HEK293 (cell line): Measurements from ENCODE around the gene ALG1.

Experiments
- CTCF ChIA-PET: fragments of 350-600 bp; formaldehyde crosslinking; extraction: SDS; loops from one replicate; lab custom pipeline; 2021; ENCODE audit warnings: antibody characterized with exemption; lab: Yijun Ruan, JAX
- POLR2A ChIA-PET: fragments of 300-600 bp; formaldehyde crosslinking; extraction: SDS; loops from one replicate; lab custom pipeline; 2020; ENCODE audit warnings: antibody characterized with exemption, inconsistent platforms; lab: Yijun Ruan, JAX
- H3K27ac ChIP-seq: fragments of 200-500 bp; sonication (Bioruptor generic); 2 replicates; pipeline ENCODE4 v1.5.1; 2014; ENCODE audit warnings: low read depth, low read length, control low read depth, inconsistent platforms; ENCODE audit errors: extremely low read depth
- H3K36me3 ChIP-seq, 2 experiments: fragments of 200-500 bp in 1 of 2; sonication (Bioruptor generic) in 1 of 2; 1 replicate in 1 of 2; 2 replicates in 1 of 2; pipeline ENCODE4 v1.5.1; 2014 to 2017; ENCODE audit warnings: inconsistent platforms in 2 of 2, low read length in 2 of 2; ENCODE audit not compliant: control insufficient read depth in 2 of 2, insufficient read depth in 1 of 2
- H3K4me1 ChIP-seq: fragments of 200-500 bp; sonication (Bioruptor generic); 2 replicates; pipeline ENCODE4 v1.5.1; 2014; ENCODE audit warnings: mild to moderate bottlenecking, low read length, inconsistent platforms; ENCODE audit not compliant: control insufficient read depth, insufficient read depth
- H3K4me3 ChIP-seq: 2 replicates; pipeline ENCODE4 v1.5.1; 2011; ENCODE audit warnings: low read depth, mild to moderate bottlenecking, control low read depth, low read length, moderate library complexity
- H3K9me3 ChIP-seq: fragments of 200-500 bp; sonication (Bioruptor generic); 2 replicates; pipeline ENCODE4 v1.5.1; 2014; ENCODE audit warnings: low read depth, low read length, inconsistent platforms; ENCODE audit not compliant: control insufficient read depth, insufficient read depth
- BCL11B ChIP-seq: fragments of 450-650 bp; formaldehyde crosslinking; IDR thresholded peaks from 2 replicates; pipeline ENCODE4 v1.5.1; 2016; ENCODE audit warnings: low read depth, missing biosample characterization, missing genetic modification characterization
- EGR2 ChIP-seq: fragments of 450-650 bp; formaldehyde crosslinking; IDR thresholded peaks from 2 replicates; pipeline ENCODE4 v1.5.1; 2016; ENCODE audit warnings: low read depth, missing biosample characterization, missing genetic modification characterization
- GFI1B ChIP-seq: fragments of 450-650 bp; formaldehyde crosslinking; IDR thresholded peaks from 2 replicates; pipeline ENCODE4 v1.5.1; 2016; ENCODE audit warnings: missing biosample characterization, missing genetic modification characterization
- GLI4 ChIP-seq: fragments of 450-650 bp; formaldehyde crosslinking; IDR thresholded peaks from 2 replicates; pipeline ENCODE4 v1.5.1; 2016; ENCODE audit warnings: missing biosample characterization, missing genetic modification characterization
- IKZF3 ChIP-seq: fragments of 450-650 bp; IDR thresholded peaks from 2 replicates; pipeline ENCODE4 v1.5.0; 2018; ENCODE audit warnings: missing biosample characterization, mild to moderate bottlenecking, missing genetic modification characterization, moderate library complexity
- KLF1 ChIP-seq: fragments of 450-650 bp; formaldehyde crosslinking; IDR thresholded peaks from 2 replicates; pipeline ENCODE4 v1.5.1; 2016; ENCODE audit warnings: missing biosample characterization, missing genetic modification characterization
- OVOL3 ChIP-seq: fragments of 450-650 bp; formaldehyde crosslinking; IDR thresholded peaks from 2 replicates; pipeline ENCODE4 v1.5.1; 2016; ENCODE audit warnings: missing biosample characterization, missing genetic modification characterization
- REPIN1 ChIP-seq: fragments of 450-650 bp; formaldehyde crosslinking; IDR thresholded peaks from 2 replicates; pipeline ENCODE4 v1.5.1; 2017; ENCODE audit warnings: missing biosample characterization, missing genetic modification characterization, low read depth
- YY1 ChIP-seq: fragments of 450-650 bp; formaldehyde crosslinking; IDR thresholded peaks from 2 replicates; pipeline ENCODE4 v1.5.1; 2018; ENCODE audit warnings: missing biosample characterization, missing genetic modification characterization
- ZBTB1 ChIP-seq: fragments of 450-650 bp; formaldehyde crosslinking; IDR thresholded peaks from 2 replicates; pipeline ENCODE4 v1.5.1; 2016; ENCODE audit warnings: missing biosample characterization, missing genetic modification characterization
- ZBTB17 ChIP-seq: fragments of 450-650 bp; formaldehyde crosslinking; IDR thresholded peaks from 2 replicates; pipeline ENCODE4 v1.5.1; 2016; ENCODE audit warnings: missing biosample characterization, missing genetic modification characterization
- ZBTB48 ChIP-seq: fragments of 450-650 bp; formaldehyde crosslinking; IDR thresholded peaks from 2 replicates; pipeline ENCODE4 v1.5.1; 2016; ENCODE audit warnings: missing biosample characterization, missing genetic modification characterization
- ZFHX2 ChIP-seq: fragments of 450-650 bp; formaldehyde crosslinking; conservative IDR thresholded peaks from 2 replicates; pipeline ENCODE4 v1.5.1; 2016; ENCODE audit warnings: missing biosample characterization, missing genetic modification characterization
- ZNF114 ChIP-seq: fragments of 450-650 bp; formaldehyde crosslinking; IDR thresholded peaks from 2 replicates; pipeline ENCODE4 v1.5.0; 2017; ENCODE audit warnings: missing biosample characterization, missing genetic modification characterization
- ZNF138 ChIP-seq: fragments of 450-650 bp; formaldehyde crosslinking; IDR thresholded peaks from 2 replicates; pipeline ENCODE4 v1.5.1; 2016; ENCODE audit warnings: missing biosample characterization, missing genetic modification characterization, borderline replicate concordance
- ZNF157 ChIP-seq: fragments of 450-650 bp; formaldehyde crosslinking; IDR thresholded peaks from 2 replicates; pipeline ENCODE4 v1.5.1; 2016; ENCODE audit warnings: missing biosample characterization, missing genetic modification characterization
- ZNF175 ChIP-seq: fragments of 450-650 bp; formaldehyde crosslinking; IDR thresholded peaks from 2 replicates; pipeline ENCODE4 v1.5.1; 2016; ENCODE audit warnings: missing biosample characterization, missing genetic modification characterization
- ZNF211 ChIP-seq: fragments of 450-650 bp; formaldehyde crosslinking; IDR thresholded peaks from 2 replicates; pipeline ENCODE4 v1.5.1; 2016; ENCODE audit warnings: low read depth, missing biosample characterization, missing genetic modification characterization
- ZNF223 ChIP-seq: fragments of 450-650 bp; formaldehyde crosslinking; IDR thresholded peaks from 2 replicates; pipeline ENCODE4 v1.5.1; 2016; ENCODE audit warnings: missing biosample characterization, missing genetic modification characterization
- ZNF274 ChIP-seq, 2 experiments: fragments of 200-500 bp in 1 of 2; fragments of 450-650 bp in 1 of 2; sonication (Bioruptor generic) in 1 of 2; formaldehyde crosslinking in 1 of 2; IDR thresholded peaks; 2 replicates each; pipeline versions ENCODE4 v1.5.1 to v1.6.1; 2014 to 2016; ENCODE audit warnings: borderline replicate concordance in 1 of 2, inconsistent platforms in 1 of 2, low read length in 1 of 2, missing biosample characterization in 1 of 2, missing genetic modification characterization in 1 of 2
- ZNF510 ChIP-seq: fragments of 450-650 bp; formaldehyde crosslinking; IDR thresholded peaks from 2 replicates; pipeline ENCODE4 v1.5.1; 2018; ENCODE audit warnings: mild to moderate bottlenecking, missing genetic modification characterization, missing biosample characterization; ENCODE audit not compliant: insufficient replicate concordance
- ZNF548 ChIP-seq: fragments of 450-650 bp; formaldehyde crosslinking; IDR thresholded peaks from 2 replicates; pipeline ENCODE4 v1.5.1; 2016; ENCODE audit warnings: missing biosample characterization, missing genetic modification characterization
- ZNF585B ChIP-seq: fragments of 450-650 bp; formaldehyde crosslinking; IDR thresholded peaks from 2 replicates; pipeline ENCODE4 v1.5.1; 2016; ENCODE audit warnings: missing biosample characterization, missing genetic modification characterization
- ZNF621 ChIP-seq: fragments of 450-650 bp; formaldehyde crosslinking; IDR thresholded peaks from 2 replicates; pipeline ENCODE4 v1.5.1; 2017; ENCODE audit warnings: missing biosample characterization, missing genetic modification characterization
- ZNF664 ChIP-seq: fragments of 450-650 bp; formaldehyde crosslinking; IDR thresholded peaks from 2 replicates; pipeline ENCODE4 v1.5.1; 2016; ENCODE audit warnings: missing biosample characterization, missing genetic modification characterization
- ZNF785 ChIP-seq: fragments of 450-650 bp; formaldehyde crosslinking; IDR thresholded peaks from 2 replicates; pipeline ENCODE4 v1.5.1; 2016; ENCODE audit warnings: missing biosample characterization, missing genetic modification characterization
- ZSCAN30 ChIP-seq: fragments of 450-650 bp; IDR thresholded peaks from 2 replicates; pipeline ENCODE4 v1.5.1; 2018; ENCODE audit warnings: missing biosample characterization, mild to moderate bottlenecking, missing genetic modification characterization, moderate library complexity
- TF ChIP-seq, protein P1 (sequence below): fragments of 450-650 bp; formaldehyde crosslinking; IDR thresholded peaks from 2 replicates; pipeline ENCODE4 v1.5.1; 2016; ENCODE audit warnings: missing biosample characterization, missing genetic modification characterization
- TF ChIP-seq, protein P2 (sequence below): fragments of 450-650 bp; formaldehyde crosslinking; IDR thresholded peaks from 2 replicates; pipeline ENCODE4 v1.5.1; 2016; ENCODE audit warnings: missing biosample characterization, missing genetic modification characterization
- TF ChIP-seq, protein P3 (sequence below): fragments of 450-650 bp; formaldehyde crosslinking; IDR thresholded peaks from 2 replicates; pipeline ENCODE4 v1.5.1; 2016; ENCODE audit warnings: missing biosample characterization, missing genetic modification characterization

Gene ALG1

DNA sequence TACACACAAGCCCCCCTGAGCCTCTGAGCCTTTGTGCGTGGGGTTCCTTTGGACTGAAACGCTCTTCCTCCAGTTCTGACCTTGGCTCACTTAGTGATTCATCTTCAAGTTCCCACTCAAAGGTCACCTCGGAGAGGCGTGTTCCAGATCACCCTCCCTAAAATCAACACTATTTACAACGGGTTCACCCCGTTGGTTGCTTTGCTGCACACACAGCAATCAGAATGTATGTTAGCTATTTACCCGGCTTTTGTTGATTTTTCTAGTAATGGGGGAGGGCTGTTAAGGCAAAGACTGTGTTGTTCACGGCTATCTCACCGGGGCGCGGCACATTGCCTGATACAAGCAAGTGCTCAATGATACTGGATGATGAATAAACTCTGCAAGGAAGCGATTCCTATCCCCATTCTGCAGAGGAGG, 38.9 kb upstream of the ALG1 start:
- Histone ChIP-seq H3K27ac (no peak overlapping the region), H3K4me1 (no peaks in the 10 kb centered on the region), H3K36me3 (no peaks in the 10 kb centered on the region), H3K9me3 (no peaks in the 10 kb centered on the region), H3K4me3 (peak overlapping the region; percentile 84)
- TF ChIP-seq ZNF211 (no peak), GFI1B (tag by site-specific recombination) (no peak), ZFHX2 (tag by site-specific recombination) (no peak)
- ChIA-PET CTCF (interaction anchor here (0.6 kb wide), 1 partner anchor 79 kb away, joined by 3 read pairs; no protein-coding TSS in a partner anchor), POLR2A (no interaction called here)

DNA sequence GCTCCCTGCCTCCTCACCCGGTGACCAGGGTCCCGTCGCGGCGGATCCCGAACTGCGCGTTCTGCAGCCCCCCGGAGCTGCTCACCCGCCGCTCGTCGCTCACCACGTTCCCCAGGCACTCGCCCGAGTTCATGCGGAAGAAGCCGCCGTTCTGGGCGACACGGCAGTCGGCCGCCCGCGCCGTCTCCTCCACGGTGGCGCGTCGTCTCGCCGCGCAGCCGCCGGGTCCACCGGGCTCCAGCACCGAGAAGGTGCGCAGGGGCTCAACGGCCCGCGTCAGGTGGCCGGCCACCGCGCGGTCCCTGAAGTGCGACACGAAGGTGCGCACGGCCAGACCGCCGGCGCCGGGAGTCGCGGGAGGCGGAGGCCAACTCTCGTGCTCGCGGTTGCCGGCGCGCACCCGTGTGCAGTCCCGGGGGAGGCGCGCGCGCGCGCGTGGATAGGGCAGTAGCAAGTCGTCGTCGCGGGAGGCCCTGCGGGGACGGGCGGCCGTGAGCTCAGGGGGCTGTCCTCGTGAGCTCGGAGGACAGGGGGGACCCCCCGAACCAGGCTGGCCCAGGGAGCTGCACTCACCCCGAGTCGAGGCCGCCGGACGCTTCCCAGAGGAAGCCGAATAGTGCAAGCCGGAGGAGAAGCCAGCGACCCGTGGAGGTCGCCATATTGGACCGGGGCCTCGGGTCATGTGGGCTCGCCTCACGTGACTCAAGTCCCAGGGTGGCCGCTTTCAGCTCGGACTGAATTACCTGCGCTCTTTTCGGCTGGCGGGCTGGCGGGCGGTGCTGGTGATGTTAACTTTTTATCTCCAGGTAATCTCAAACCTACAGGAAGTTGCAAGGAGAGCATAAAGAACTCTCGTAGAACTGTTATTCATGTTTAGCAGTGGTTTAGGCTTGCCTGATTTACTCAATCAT, 38.1 kb upstream of the ALG1 start, which contains the start of gene NAGPA:
NAGPA (minus strand) TSS at position 680 of the 911 bp plus-strand sequence; CDS start at position 659, 21 bp downstream.
- H3K36me3 ChIP-seq, result no peaks in the 10 kb centered on the region
- H3K4me1 ChIP-seq, result no peaks in the 10 kb centered on the region
- no peaks in the 10 kb centered on the region for H3K9me3 ChIP-seq
- CTCF ChIA-PET, result interaction anchor here (0.6 to 1.4 kb wide), 6 partner anchors 9 to 79 kb away, joined by 3 to 4 read pairs (median 3); partner anchors contain the start of gene SEC14L5
- H3K4me3 ChIP-seq, result peak within 1 kb of the TSS; percentile 84
- no peak within 1 kb of the TSS for H3K27ac ChIP-seq
- POLR2A ChIA-PET, result interaction anchor here (0.6 to 1.2 kb wide), 4 partner anchors 16 to 417 kb away, joined by 3 to 5 read pairs (median 4); no protein-coding TSS in a partner anchor
- TF ChIP-seq EGR2 (tag by site-specific recombination) (no peak), ZNF274 (IDR thresholded peaks at IDR 0.05; ENCODE audit: low read length) (no peak), ZNF274 (tag by site-specific recombination; IDR thresholded peaks at IDR 0.05; ENCODE audit: borderline replicate concordance) (no peak), ZNF664 (no peak), ZNF785 (tag by site-specific recombination) (no peak), ZNF114 (tag by site-specific recombination) (no peak), ZNF585B (tag by site-specific recombination) (no peak), ZNF138 (tag by site-specific recombination) (no peak), YY1 (tag by site-specific recombination) (peak; percentile 99), GLI4 (tag by site-specific recombination) (no peak), ZSCAN30 (tag by site-specific recombination) (peak; percentile 93), ZNF157 (tag by site-specific recombination) (no peak), ZBTB17 (peak; percentile 87), ZNF510 (tag by site-specific recombination) (no peak), ZNF621 (tag by site-specific recombination) (no peak), ZNF211 (no peak), REPIN1 (tag by site-specific recombination) (no peak), KLF1 (tag by site-specific recombination) (peak; percentile 52), ZNF223 (tag by site-specific recombination) (no peak), ZBTB48 (no peak), ZNF548 (no peak), IKZF3 (no peak), BCL11B (no peak), ZBTB1 (tag by site-specific recombination) (no peak), OVOL3 (peak; percentile 71; the same call in 1 of the 2 replicates), ZNF175 (tag by site-specific recombination) (no peak)
- TF ChIP-seq, protein P1, sequence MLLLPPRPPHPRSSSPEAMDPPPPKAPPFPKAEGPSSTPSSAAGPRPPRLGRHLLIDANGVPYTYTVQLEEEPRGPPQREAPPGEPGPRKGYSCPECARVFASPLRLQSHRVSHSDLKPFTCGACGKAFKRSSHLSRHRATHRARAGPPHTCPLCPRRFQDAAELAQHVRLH (tag by site-specific recombination), result peak; percentile 90
- TF ChIP-seq, protein P2, sequence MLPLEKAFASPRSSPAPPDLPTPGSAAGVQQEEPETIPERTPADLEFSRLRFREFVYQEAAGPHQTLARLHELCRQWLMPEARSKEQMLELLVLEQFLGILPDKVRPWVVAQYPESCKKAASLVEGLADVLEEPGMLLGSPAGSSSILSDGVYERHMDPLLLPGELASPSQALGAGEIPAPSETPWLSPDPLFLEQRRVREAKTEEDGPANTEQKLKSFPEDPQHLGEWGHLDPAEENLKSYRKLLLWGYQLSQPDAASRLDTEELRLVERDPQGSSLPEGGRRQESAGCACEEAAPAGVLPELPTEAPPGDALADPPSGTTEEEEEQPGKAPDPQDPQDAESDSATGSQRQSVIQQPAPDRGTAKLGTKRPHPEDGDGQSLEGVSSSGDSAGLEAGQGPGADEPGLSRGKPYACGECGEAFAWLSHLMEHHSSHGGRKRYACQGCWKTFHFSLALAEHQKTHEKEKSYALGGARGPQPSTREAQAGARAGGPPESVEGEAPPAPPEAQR (tag by site-specific recombination), result no peak
- TF ChIP-seq, protein P3, sequence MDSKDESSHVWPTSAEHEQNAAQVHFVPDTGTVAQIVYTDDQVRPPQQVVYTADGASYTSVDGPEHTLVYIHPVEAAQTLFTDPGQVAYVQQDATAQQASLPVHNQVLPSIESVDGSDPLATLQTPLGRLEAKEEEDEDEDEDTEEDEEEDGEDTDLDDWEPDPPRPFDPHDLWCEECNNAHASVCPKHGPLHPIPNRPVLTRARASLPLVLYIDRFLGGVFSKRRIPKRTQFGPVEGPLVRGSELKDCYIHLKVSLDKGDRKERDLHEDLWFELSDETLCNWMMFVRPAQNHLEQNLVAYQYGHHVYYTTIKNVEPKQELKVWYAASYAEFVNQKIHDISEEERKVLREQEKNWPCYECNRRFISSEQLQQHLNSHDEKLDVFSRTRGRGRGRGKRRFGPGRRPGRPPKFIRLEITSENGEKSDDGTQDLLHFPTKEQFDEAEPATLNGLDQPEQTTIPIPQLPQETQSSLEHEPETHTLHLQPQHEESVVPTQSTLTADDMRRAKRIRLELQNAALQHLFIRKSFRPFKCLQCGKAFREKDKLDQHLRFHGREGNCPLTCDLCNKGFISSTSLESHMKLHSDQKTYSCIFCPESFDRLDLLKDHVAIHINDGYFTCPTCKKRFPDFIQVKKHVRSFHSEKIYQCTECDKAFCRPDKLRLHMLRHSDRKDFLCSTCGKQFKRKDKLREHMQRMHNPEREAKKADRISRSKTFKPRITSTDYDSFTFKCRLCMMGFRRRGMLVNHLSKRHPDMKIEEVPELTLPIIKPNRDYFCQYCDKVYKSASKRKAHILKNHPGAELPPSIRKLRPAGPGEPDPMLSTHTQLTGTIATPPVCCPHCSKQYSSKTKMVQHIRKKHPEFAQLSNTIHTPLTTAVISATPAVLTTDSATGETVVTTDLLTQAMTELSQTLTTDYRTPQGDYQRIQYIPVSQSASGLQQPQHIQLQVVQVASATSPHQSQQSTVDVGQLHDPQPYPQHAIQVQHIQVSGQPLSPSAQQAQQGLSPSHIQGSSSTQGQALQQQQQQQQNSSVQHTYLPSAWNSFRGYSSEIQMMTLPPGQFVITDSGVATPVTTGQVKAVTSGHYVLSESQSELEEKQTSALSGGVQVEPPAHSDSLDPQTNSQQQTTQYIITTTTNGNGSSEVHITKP (tag by site-specific recombination), result peak; percentile 60
